MM.1S (cell line): ENCODE measurements around the gene BLM.

Experiments
- DNase-seq: peaks from one replicate; pipeline ENCODE4 v3.0.0-alpha.2; 2015
- H2AFZ ChIP-seq: fragments of 300-600 bp; sonication (generic); 2 replicates; pipeline ENCODE4 v1.6.0; 2016; ENCODE audit warnings: antibody characterized with exemption, low read length
- H3F3A ChIP-seq: fragments of 300-600 bp; sonication (generic); 2 replicates; pipeline ENCODE4 v1.6.1; 2016; ENCODE audit warnings: mild to moderate bottlenecking, antibody characterized with exemption, low read length, moderate library complexity, mixed read lengths; ENCODE audit not compliant: insufficient read depth
- H3K27ac ChIP-seq: fragments of 300-600 bp; sonication (generic); 2 replicates; pipeline ENCODE4 v1.5.1; 2016; ENCODE audit warnings: mild to moderate bottlenecking, low read length
- H3K27me3 ChIP-seq: fragments of 300-600 bp; sonication (generic); replicated peaks from 2 replicates; pipeline ENCODE4 v1.6.0; 2016; ENCODE audit warnings: low read length; ENCODE audit not compliant: insufficient read depth
- H3K36me3 ChIP-seq: fragments of 300-600 bp; sonication (generic); replicated peaks from 2 replicates; pipeline ENCODE4 v1.6.1; 2016; ENCODE audit warnings: mild to moderate bottlenecking, low read length, mixed read lengths; ENCODE audit not compliant: insufficient read depth
- H3K4me1 ChIP-seq: fragments of 300-600 bp; sonication (generic); 2 replicates; pipeline ENCODE4 v1.6.1; 2016; ENCODE audit warnings: low read length, mixed read lengths
- H3K4me2 ChIP-seq: fragments of 300-600 bp; sonication (generic); 2 replicates; pipeline ENCODE4 v1.6.0; 2016; ENCODE audit warnings: low read depth, low read length
- H3K4me3 ChIP-seq: fragments of 300-600 bp; sonication (generic); 2 replicates; pipeline ENCODE4 v1.5.1; 2016; ENCODE audit warnings: low read length, mixed read lengths
- H3K79me2 ChIP-seq: fragments of 300-600 bp; sonication (generic); 2 replicates; pipeline ENCODE4 v1.6.1; 2016; ENCODE audit warnings: mixed run types, low read length, mixed read lengths
- H3K9ac ChIP-seq: fragments of 300-600 bp; sonication (generic); 2 replicates; pipeline ENCODE4 v1.6.1; 2016; ENCODE audit warnings: low read length, mixed read lengths
- H3K9me2 ChIP-seq: fragments of 300-600 bp; sonication (generic); replicated peaks from 2 replicates; pipeline ENCODE4 v1.6.1; 2016; ENCODE audit warnings: mild to moderate bottlenecking, low read length, mixed read lengths; ENCODE audit not compliant: insufficient read depth
- H3K9me3 ChIP-seq: fragments of 300-600 bp; sonication (generic); replicated peaks from 2 replicates; pipeline ENCODE4 v1.6.1; 2016; ENCODE audit warnings: mild to moderate bottlenecking, low read length, mixed read lengths; ENCODE audit not compliant: insufficient read depth
- H4K20me1 ChIP-seq: fragments of 300-600 bp; sonication (generic); 2 replicates; pipeline ENCODE4 v1.6.1; 2016; ENCODE audit warnings: mild to moderate bottlenecking, low read length, moderate library complexity, mixed read lengths; ENCODE audit not compliant: insufficient read depth
- CTCF ChIP-seq: fragments of 300-600 bp; sonication (generic); IDR thresholded peaks from 2 replicates; pipeline ENCODE4 v1.5.1; 2016; ENCODE audit warnings: antibody characterized with exemption, low read length, mixed read lengths
- EZH2 ChIP-seq: fragments of 300-600 bp; sonication (generic); optimal IDR thresholded peaks from 2 replicates; pipeline ENCODE3; 2017; ENCODE audit warnings: low read depth, mild to moderate bottlenecking, antibody characterized with exemption, low read length, mixed read lengths
- EZH2phosphoT487 ChIP-seq: fragments of 300-600 bp; sonication (generic); IDR thresholded peaks from 2 replicates; pipeline ENCODE4 v1.6.1; 2018; ENCODE audit warnings: antibody characterized with exemption, low read length

The BLM gene

GRCh38 chr15:90840157-90840855, 123.2 kb downstream of the BLM start:
- H2AFZ ChIP-seq: 0 out of 2 replicates have a peak overlapping the region, but pooled peaks have one; percentile 1
- TF ChIP-seq EZH2phosphoT487: no peak
- TF ChIP-seq EZH2: no peak
- TF ChIP-seq CTCF: no peak
- H3K9ac ChIP-seq: no peak overlapping the region
- no peaks in the 10 kb centered on the region for H3K27me3 ChIP-seq
- no peak overlapping the region for H3K27ac ChIP-seq
- no peaks in the 10 kb centered on the region for H4K20me1 ChIP-seq
- no peaks in the 10 kb centered on the region for H3K9me2 ChIP-seq
- no peaks in the 10 kb centered on the region for H3K79me2 ChIP-seq
- H3K36me3 ChIP-seq: no peaks in the 10 kb centered on the region
- H3K9me3 ChIP-seq: no peaks in the 10 kb centered on the region
- no peaks in the 10 kb centered on the region for H3F3A ChIP-seq
- H3K4me2 ChIP-seq: no peak overlapping the region
- H3K4me1 ChIP-seq: 0 out of 2 replicates have a peak, but pooled peaks cover 6% of the 10 kb centered on the region
- no peak for DNase-seq
- H3K4me3 ChIP-seq: no peak overlapping the region

- no peak for TF ChIP-seq CTCF
- no peak for TF ChIP-seq EZH2
- TF ChIP-seq EZH2phosphoT487: no peak
- H3K9ac ChIP-seq: no peak overlapping the region
- H3K4me3 ChIP-seq: no peak overlapping the region
- H3K36me3 ChIP-seq: no peaks in the 10 kb centered on the region
- H4K20me1 ChIP-seq: no peaks in the 10 kb centered on the region
- H3K79me2 ChIP-seq: no peaks in the 10 kb centered on the region
- no peak for DNase-seq
- no peak overlapping the region for H2AFZ ChIP-seq
- no peak overlapping the region for H3K4me2 ChIP-seq
- H3K4me1 ChIP-seq: 0 out of 2 replicates have a peak, but pooled peaks cover 6% of the 10 kb centered on the region
- no peaks in the 10 kb centered on the region for H3K9me2 ChIP-seq
- no peak overlapping the region for H3K27ac ChIP-seq
- H3F3A ChIP-seq: no peaks in the 10 kb centered on the region
- no peaks in the 10 kb centered on the region for H3K9me3 ChIP-seq
- no peaks in the 10 kb centered on the region for H3K27me3 ChIP-seq
Measured at GRCh38 chr15:90840954-90841353, 123.8 kb downstream of the BLM start.

GRCh38 chr15:90844696-90845095, 127.5 kb downstream of the BLM start:
- no peaks in the 10 kb centered on the region for H3K36me3 ChIP-seq
- H3K79me2 ChIP-seq: no peaks in the 10 kb centered on the region
- H3F3A ChIP-seq: no peaks in the 10 kb centered on the region
- no peak overlapping the region for H2AFZ ChIP-seq
- H3K9ac ChIP-seq: no peak overlapping the region
- no peak overlapping the region for H3K4me2 ChIP-seq
- H4K20me1 ChIP-seq: no peaks in the 10 kb centered on the region
- no peak overlapping the region for H3K27ac ChIP-seq
- TF ChIP-seq CTCF: no peak
- TF ChIP-seq EZH2: no peak
- TF ChIP-seq EZH2phosphoT487: no peak
- H3K4me3 ChIP-seq: no peak overlapping the region
- no peaks in the 10 kb centered on the region for H3K9me2 ChIP-seq
- H3K27me3 ChIP-seq: no peaks in the 10 kb centered on the region
- H3K9me3 ChIP-seq: no peaks in the 10 kb centered on the region
- DNase-seq: no peak
- 0 out of 2 replicates have a peak, but pooled peaks cover 2% of the 10 kb centered on the region for H3K4me1 ChIP-seq
